Measurements from ENCODE around the gene NUP133. TPM values are rescaled to one million over a fixed set of nuclear protein-coding genes. Genes with fewer than 3 reads are reported as not detected.

NUP133 gene
- total and polyA plus RNA-seq, 2 donors (not counting 3 experiments of a cell fraction or from before 2014, with no cell fraction given), result 13.4 to 43.2 TPM

DNA sequence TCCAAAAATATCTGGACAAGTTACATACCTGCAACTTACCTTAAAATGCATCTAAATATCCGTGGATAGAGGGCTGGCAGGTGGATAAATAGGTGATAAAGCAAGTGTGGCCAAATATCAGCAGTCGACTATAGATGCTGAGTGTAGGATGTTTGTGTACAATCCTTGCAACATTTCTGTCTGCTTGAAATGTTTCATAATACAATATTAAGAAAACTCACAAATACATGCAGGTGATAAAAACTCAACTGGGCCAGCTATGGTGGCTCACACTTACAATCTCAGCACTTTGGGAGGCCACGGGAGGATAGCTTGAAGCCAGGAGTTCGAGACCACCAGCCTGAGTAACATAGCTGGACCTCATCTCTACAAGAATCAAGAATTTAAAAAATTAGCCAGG, 115.2 kb downstream of the NUP133 start:
- no peak overlapping the region for H3K4me2 ChIP-seq (ENCODE audit: insufficient read depth, low read length)
- ChIA-PET POLR2A (no interaction called here), CTCF (no interaction called here)
- H3K9ac ChIP-seq (replicated peaks; ENCODE audit: extremely low read depth, insufficient read depth, low read length), result no peak overlapping the region
- H3K9me3 ChIP-seq (replicated peaks; ENCODE audit: control insufficient read depth, insufficient read depth, low read length), result no peaks in the 10 kb centered on the region
- no peaks in the 10 kb centered on the region for H3K9me1 ChIP-seq (replicated peaks; ENCODE audit: control insufficient read depth, extremely low read depth, insufficient read depth, low read length)
- dilution Hi-C loops (cut with MboI; ENCODE audit: extremely low pct_ligation_motif_present, low sequenced_read_pairs) (no loop called here), intact Hi-C loops (cut with micrococcal nuclease) (no loop called here)
- no peaks in the 10 kb centered on the region for H3K79me2 ChIP-seq (ENCODE audit: control insufficient read depth, insufficient read depth, low read length)
- no peak for TF ChIP-seq EZH2 (IDR thresholded peaks at IDR 0.05; ENCODE audit: borderline replicate concordance, low read depth, low read length, severe bottlenecking)
- TF ChIP-seq, protein P1, sequence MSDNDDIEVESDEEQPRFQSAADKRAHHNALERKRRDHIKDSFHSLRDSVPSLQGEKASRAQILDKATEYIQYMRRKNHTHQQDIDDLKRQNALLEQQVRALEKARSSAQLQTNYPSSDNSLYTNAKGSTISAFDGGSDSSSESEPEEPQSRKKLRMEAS (IDR thresholded peaks at IDR 0.05; ENCODE audit: insufficient read depth, insufficient read length), result no peak
- no peak for TF ChIP-seq MYC (IDR thresholded peaks at IDR 0.05; ENCODE audit: low read depth, low read length)
- no peak for TF ChIP-seq FOS (IDR thresholded peaks at IDR 0.05; ENCODE audit: borderline replicate concordance, insufficient read depth, low read length)
- TF ChIP-seq, protein P2, sequence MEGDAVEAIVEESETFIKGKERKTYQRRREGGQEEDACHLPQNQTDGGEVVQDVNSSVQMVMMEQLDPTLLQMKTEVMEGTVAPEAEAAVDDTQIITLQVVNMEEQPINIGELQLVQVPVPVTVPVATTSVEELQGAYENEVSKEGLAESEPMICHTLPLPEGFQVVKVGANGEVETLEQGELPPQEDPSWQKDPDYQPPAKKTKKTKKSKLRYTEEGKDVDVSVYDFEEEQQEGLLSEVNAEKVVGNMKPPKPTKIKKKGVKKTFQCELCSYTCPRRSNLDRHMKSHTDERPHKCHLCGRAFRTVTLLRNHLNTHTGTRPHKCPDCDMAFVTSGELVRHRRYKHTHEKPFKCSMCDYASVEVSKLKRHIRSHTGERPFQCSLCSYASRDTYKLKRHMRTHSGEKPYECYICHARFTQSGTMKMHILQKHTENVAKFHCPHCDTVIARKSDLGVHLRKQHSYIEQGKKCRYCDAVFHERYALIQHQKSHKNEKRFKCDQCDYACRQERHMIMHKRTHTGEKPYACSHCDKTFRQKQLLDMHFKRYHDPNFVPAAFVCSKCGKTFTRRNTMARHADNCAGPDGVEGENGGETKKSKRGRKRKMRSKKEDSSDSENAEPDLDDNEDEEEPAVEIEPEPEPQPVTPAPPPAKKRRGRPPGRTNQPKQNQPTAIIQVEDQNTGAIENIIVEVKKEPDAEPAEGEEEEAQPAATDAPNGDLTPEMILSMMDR (IDR thresholded peaks at IDR 0.05; ENCODE audit: extremely low read depth in 1 of 2, insufficient read depth in 1 of 2, low read depth in 1 of 2, low read length in 2 of 2), result no peak
- TF ChIP-seq JUN (IDR thresholded peaks at IDR 0.05; ENCODE audit: borderline replicate concordance, insufficient read depth, insufficient read length, low read depth), result no peak
- TF ChIP-seq GATA2 (IDR thresholded peaks at IDR 0.05; ENCODE audit: insufficient read depth, insufficient read length, low read depth, low read length), result no peak
- no peak for TF ChIP-seq POLR2A (IDR thresholded peaks at IDR 0.05; ENCODE audit: low read depth, low read length)
- no peak for TF ChIP-seq POLR2AphosphoS5 (IDR thresholded peaks at IDR 0.05; ENCODE audit: insufficient read depth, low read depth, low read length)
- no TSS peak for BruUV-seq (replicated peaks)
- H3K4me3 ChIP-seq (replicated peaks in 1 of 3; ENCODE audit: insufficient read depth in 1 of 3, low read depth in 1 of 3, low read length in 3 of 3), result no peak overlapping the region
- no peak overlapping the region for H2AFZ ChIP-seq (ENCODE audit: low read depth, low read length)
- H3K36me3 ChIP-seq (ENCODE audit: control insufficient read depth in 2 of 2, extremely low read depth in 1 of 2, insufficient read depth in 2 of 2, low read length in 2 of 2), result no peaks in the 10 kb centered on the region
- H4K20me1 ChIP-seq (replicated peaks; ENCODE audit: control insufficient read depth, extremely low read depth, insufficient read depth, low read length), result no peaks in the 10 kb centered on the region
- FAIRE-seq (no peak), DNase-seq (ENCODE audit: low read depth, low spot score) (no peak)
- H3K27me3 ChIP-seq (ENCODE audit: control insufficient read depth in 2 of 2, insufficient read depth in 2 of 2, low read length in 2 of 2), result no peaks in the 10 kb centered on the region
- no peak overlapping the region for H3K27ac ChIP-seq (ENCODE audit: insufficient read depth, low read depth, low read length)
- no peaks in the 10 kb centered on the region for H3K4me1 ChIP-seq (ENCODE audit: control insufficient read depth, extremely low read depth, insufficient read depth, low read length)

Small RNAs within 50 kb of the gene (small RNA-seq; reads per million reads assigned to genes)
- gene RN7SKP276 (ENCODE audit: insufficient read depth, insufficient read length, low read depth, low replicate concordance) (not detected), gene RNA5SP78 (ENCODE audit: insufficient read depth, insufficient read length, low read depth, low replicate concordance) (not detected), gene RNU4-21P (ENCODE audit: insufficient read depth, insufficient read length, low read depth, low replicate concordance) (not detected)

Other genes starting within 250 kb of the NUP133 start
- gene RAB4A, start 237.2 kb downstream of the NUP133 start, total RNA-seq, result 43.2 and 52.9 TPM in 2 replicates
- 9.8 and 14.8 TPM in 2 replicates for gene RAB4A, start 237.2 kb downstream of the NUP133 start, polyA plus RNA-seq
- gene CCSAP, start 165.3 kb downstream of the NUP133 start, total RNA-seq, result 5.7 TPM in 2 replicates
- gene CCSAP, start 165.3 kb downstream of the NUP133 start, polyA plus RNA-seq, result 1.2 and 1.3 TPM in 2 replicates
- 0.22 TPM in 1 of 2 replicates, not detected in the other for gene ACTA1, start 74.2 kb downstream of the NUP133 start, total RNA-seq
- gene ACTA1, start 74.2 kb downstream of the NUP133 start, polyA plus RNA-seq, result 0.24 and 0.33 TPM in 2 replicates
- gene ABCB10, start 50.4 kb upstream of the NUP133 start, total RNA-seq, result 19.4 and 19.8 TPM in 2 replicates
- gene ABCB10, start 50.4 kb upstream of the NUP133 start, polyA plus RNA-seq, result 5.2 and 6.0 TPM in 2 replicates
- 20.3 and 24.8 TPM in 2 replicates for gene TAF5L, start 117.8 kb upstream of the NUP133 start, total RNA-seq
- gene TAF5L, start 117.8 kb upstream of the NUP133 start, polyA plus RNA-seq, result 19.7 and 21.1 TPM in 2 replicates
- 12.4 and 12.7 TPM in 2 replicates for gene URB2, start 117.9 kb upstream of the NUP133 start, total RNA-seq
- gene URB2, start 117.9 kb upstream of the NUP133 start, polyA plus RNA-seq, result 4.3 and 4.7 TPM in 2 replicates

All from endothelial cell of umbilical vein (primary cell).